ENCODE data around the gene ATP2B2. TPM values are rescaled to one million over a fixed set of nuclear protein-coding genes. Genes with fewer than 3 reads are reported as not detected.

The ATP2B2 gene
- total RNA-seq, 1 experiment from 2014 or later = not detected

DNA sequence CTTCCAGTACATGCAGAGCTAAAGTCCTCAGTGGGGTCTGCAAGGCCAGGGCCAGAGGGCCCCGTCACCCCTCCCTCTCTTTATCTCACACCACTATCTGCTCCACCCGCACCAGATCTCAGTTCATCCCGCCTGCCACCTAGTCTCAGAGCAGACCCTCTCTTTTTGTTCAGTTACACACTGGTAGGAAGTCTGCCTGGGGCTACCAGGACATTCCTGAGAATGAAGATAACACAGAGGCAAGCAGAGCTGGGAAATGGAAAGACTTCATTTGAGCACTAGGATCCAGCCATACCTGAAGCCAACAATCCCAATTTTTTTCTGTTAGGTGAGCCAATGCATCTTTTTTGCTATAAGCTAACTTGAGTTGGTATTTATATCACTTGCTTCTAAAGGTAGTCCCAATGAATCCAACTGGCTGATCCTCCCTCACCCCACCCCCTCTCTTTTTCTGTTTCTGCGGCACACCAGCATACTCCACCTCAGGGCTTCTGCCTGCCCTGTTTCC lies 24.5 kb downstream of the ATP2B2 start:
- Histone ChIP-seq H3K9me3 (no peaks in the 10 kb centered on the region), H3K4me1 (no peaks in the 10 kb centered on the region), H3K27me3 (replicated peaks; ENCODE audit: control insufficient read depth, insufficient read depth, low read length) (no peaks in the 10 kb centered on the region), H3K4me3 (ENCODE audit: low read depth, low read length) (no peak overlapping the region), H3K36me3 (ENCODE audit: control insufficient read depth, insufficient read depth, low read length) (no peaks in the 10 kb centered on the region)
- H3K9me3 Mint-ChIP-seq (ENCODE audit: unreplicated experiment) = peaks cover 11% of the 10 kb centered on the region
- no peaks in the 10 kb centered on the region for H3K36me3 Mint-ChIP-seq (ENCODE audit: insufficient read depth, unreplicated experiment)
- ChIA-PET CTCF (no interaction called here), POLR2A (no interaction called here)
- DNase-seq = no peak
- no peak for TF ChIP-seq CTCF (IDR thresholded peaks at IDR 0.05; ENCODE audit: insufficient read depth in 1 of 2, low read depth in 1 of 2, low read length in 1 of 2, severe bottlenecking in 1 of 2, unreplicated experiment in 1 of 2)
- BruUV-seq (replicated peaks) = no TSS peak
- peaks cover 11% of the 10 kb centered on the region for H3K27me3 Mint-ChIP-seq (ENCODE audit: insufficient read depth, unreplicated experiment)
- H3K4me3 Mint-ChIP-seq (ENCODE audit: unreplicated experiment) = no peak overlapping the region
- intact Hi-C loops (cut with micrococcal nuclease; ENCODE audit: unreplicated experiment) = no loop called here
- no peaks in the 10 kb centered on the region for H3K4me1 Mint-ChIP-seq (ENCODE audit: low read depth, unreplicated experiment)
- H3K27ac Mint-ChIP-seq (ENCODE audit: unreplicated experiment) = no peak overlapping the region

- POLR2A ChIA-PET = no interaction called here
- H3K36me3 Mint-ChIP-seq (ENCODE audit: insufficient read depth, unreplicated experiment) = no peaks in the 10 kb centered on the region
- no peaks in the 10 kb centered on the region for H3K4me1 ChIP-seq
- no peaks in the 10 kb centered on the region for H3K9me3 ChIP-seq
- TF ChIP-seq CTCF (IDR thresholded peaks at IDR 0.05; ENCODE audit: insufficient read depth in 1 of 2, low read depth in 1 of 2, low read length in 1 of 2, severe bottlenecking in 1 of 2, unreplicated experiment in 1 of 2) = no peak
- DNase-seq = no peak
- intact Hi-C loops (cut with micrococcal nuclease; ENCODE audit: unreplicated experiment) = no loop called here
- no peak overlapping the region for H3K27ac Mint-ChIP-seq (ENCODE audit: unreplicated experiment)
- CTCF ChIA-PET = no interaction called here
- BruUV-seq (replicated peaks) = no TSS peak
- H3K27me3 ChIP-seq (replicated peaks; ENCODE audit: control insufficient read depth, insufficient read depth, low read length) = no peaks in the 10 kb centered on the region
- H3K36me3 ChIP-seq (ENCODE audit: control insufficient read depth, insufficient read depth, low read length) = no peaks in the 10 kb centered on the region
- no peak overlapping the region for H3K4me3 Mint-ChIP-seq (ENCODE audit: unreplicated experiment)
- H3K9me3 Mint-ChIP-seq (ENCODE audit: unreplicated experiment) = peaks cover 11% of the 10 kb centered on the region
- peaks cover 11% of the 10 kb centered on the region for H3K27me3 Mint-ChIP-seq (ENCODE audit: insufficient read depth, unreplicated experiment)
- no peak overlapping the region for H3K4me3 ChIP-seq (ENCODE audit: low read depth, low read length)
- no peaks in the 10 kb centered on the region for H3K4me1 Mint-ChIP-seq (ENCODE audit: low read depth, unreplicated experiment)
Measured at GRCh38 chr3:10479311-10479710, 26.1 kb downstream of the ATP2B2 start.

GRCh38 chr3:10475983-10476382 lies 29.4 kb downstream of the ATP2B2 start:
- intact Hi-C loops (cut with micrococcal nuclease; ENCODE audit: unreplicated experiment) = no loop called here
- no peak overlapping the region for H3K4me3 Mint-ChIP-seq (ENCODE audit: unreplicated experiment)
- no peaks in the 10 kb centered on the region for H3K4me1 ChIP-seq
- CTCF ChIA-PET = no interaction called here
- H3K9me3 Mint-ChIP-seq (ENCODE audit: unreplicated experiment) = peaks cover 11% of the 10 kb centered on the region
- H3K4me3 ChIP-seq (ENCODE audit: low read depth, low read length) = no peak overlapping the region
- H3K4me1 Mint-ChIP-seq (ENCODE audit: low read depth, unreplicated experiment) = no peaks in the 10 kb centered on the region
- no peaks in the 10 kb centered on the region; the same call in 1 of the 2 replicates for H3K27me3 ChIP-seq (replicated peaks; ENCODE audit: control insufficient read depth, insufficient read depth, low read length)
- TF ChIP-seq CTCF (IDR thresholded peaks at IDR 0.05; ENCODE audit: insufficient read depth in 1 of 2, low read depth in 1 of 2, low read length in 1 of 2, severe bottlenecking in 1 of 2, unreplicated experiment in 1 of 2) = no peak
- peaks cover 25% of the 10 kb centered on the region for H3K27me3 Mint-ChIP-seq (ENCODE audit: insufficient read depth, unreplicated experiment)
- POLR2A ChIA-PET = no interaction called here
- no peaks in the 10 kb centered on the region for H3K36me3 ChIP-seq (ENCODE audit: control insufficient read depth, insufficient read depth, low read length)
- no peak overlapping the region for H3K27ac Mint-ChIP-seq (ENCODE audit: unreplicated experiment)
- H3K9me3 ChIP-seq = no peaks in the 10 kb centered on the region
- H3K36me3 Mint-ChIP-seq (ENCODE audit: insufficient read depth, unreplicated experiment) = no peaks in the 10 kb centered on the region
- BruUV-seq (replicated peaks) = no TSS peak
- no peak for DNase-seq
